Motor neuron (in vitro differentiated cells): ENCODE data around the gene SMARCA2. TPM values are rescaled to one million over a fixed set of nuclear protein-coding genes. Genes with fewer than 3 reads are reported as not detected.

Experiments
- ATAC-seq, 8 experiments: fragments of 200-7000 bp; cut with Tn5 transposase; replicated peaks in 6 of 8; 2 replicates each; pipeline ENCODE4 v1.8.0; 2021; ENCODE audit warnings: mild to moderate bottlenecking in 8 of 8, moderate library complexity in 8 of 8
- H3K27ac ChIP-seq, 2 donors: fragments of 250-450 bp; sonication (Bioruptor Pico); 2 replicates each; pipeline ENCODE4 v1.9.0; 2021; ENCODE audit warnings: antibody characterized with exemption in 2 of 2, mild to moderate bottlenecking in 2 of 2, moderate library complexity in 1 of 2
- H3K4me1 ChIP-seq, 2 donors: fragments of 250-450 bp; sonication (Bioruptor Pico); replicated peaks in 1 of 2; 2 replicates each; pipeline ENCODE4 v1.6.1; 2021; ENCODE audit warnings: antibody characterized with exemption in 2 of 2, mild to moderate bottlenecking in 2 of 2, moderate library complexity in 1 of 2
- H3K4me3 ChIP-seq, 5 donors: fragments of 250-450 bp; sonication (Bioruptor Pico); 2 replicates each; pipeline ENCODE4 v1.9.0; 2021; ENCODE audit warnings: antibody characterized with exemption in 5 of 5, mild to moderate bottlenecking in 5 of 5, moderate library complexity in 4 of 5
- WGBS, 10 experiments: fragments of 450-650 bp; shearing (Covaris generic); methylation state at CpG; one replicate each; pipeline ENCODE4 v1.0.0; 2022; 5-methylcytosine and 5-hydroxymethylcytosine counted together
- in situ Hi-C, 9 experiments: fragments of 400-800 bp; cut with MboI; loops; one replicate each; pipeline ENCODE4 v1.15.0; 2021; ENCODE audit warnings: low sequenced_read_pairs in 9 of 9, low pct_unique_long_range_greater_than_20kb in 2 of 9; ENCODE audit not compliant: unreplicated experiment in 9 of 9
- total RNA-seq, 8 experiments: library from RNA; unstranded; fragments of 300-600 nt; gene quantifications; 2 replicates each; pipeline versions ENCODE4 v1.2.3 to v1.2.4, GENCODE V29; 2022

Gene SMARCA2
- total RNA-seq, 8 experiments from 2014 or later = 16.7 to 217 (median 66.6) TPM

GRCh38 chr9:2055203-2055658 is 40.1 kb downstream of the SMARCA2 start:
- no peak overlapping the region for H3K4me3 ChIP-seq
- in situ Hi-C loops = loop anchor here in 1 of 9 experiments (25.0 kb wide), 1 partner anchor 343 kb away; no protein-coding TSS in a partner anchor
- WGBS, 10 experiments = 28 to 85% (median 77%) methylated on average over 1 to 6 of the region's 6 CpGs
- H3K4me1 ChIP-seq = peaks cover 0 to 5% of the 10 kb centered on the region in 2 donors
- no peak overlapping the region for H3K27ac ChIP-seq
- ATAC-seq = no peak

- in situ Hi-C loops = loop anchor here in 1 of 9 experiments (25.0 kb wide), 1 partner anchor 347 kb away; no protein-coding TSS in a partner anchor
- WGBS, 10 experiments = 43 to 100% (median 87%) methylated on average over 1 to 5 of the region's 5 CpGs
- ATAC-seq = no peak
- no peak overlapping the region for H3K27ac ChIP-seq
- no peak overlapping the region for H3K4me3 ChIP-seq
- peaks cover 0 to 5% of the 10 kb centered on the region in 2 donors for H3K4me1 ChIP-seq
Measured at GRCh38 chr9:2059274-2059929, 44.3 kb downstream of the SMARCA2 start.

GRCh38 chr9:2060424-2060823 is 45.3 kb downstream of the SMARCA2 start:
- H3K4me3 ChIP-seq = no peak overlapping the region
- in situ Hi-C loops = loop anchor here in 1 of 9 experiments (25.0 kb wide), 1 partner anchor 348 kb away; no protein-coding TSS in a partner anchor
- peaks cover 0 to 2% of the 10 kb centered on the region in 2 donors for H3K4me1 ChIP-seq
- no peak for ATAC-seq
- H3K27ac ChIP-seq = no peak overlapping the region
- 20 to 100% (median 91%) methylated on average over 1 to 4 of the region's 4 CpGs; no CpG with 5 or more reads in 3 of the 10 experiments for WGBS, 10 experiments

- Histone ChIP-seq H3K4me1 (no peaks in the 10 kb centered on the region), H3K4me3 (no peak overlapping the region), H3K27ac (no peak overlapping the region)
- in situ Hi-C loops = loop anchor here in 1 of 9 experiments (25.0 kb wide), 1 partner anchor 353 kb away; no protein-coding TSS in a partner anchor
- WGBS, 10 experiments = 54 to 100% (median 93%) methylated on average over 1 to 3 of the region's 3 CpGs; no CpG with 5 or more reads in 1 of the 10 experiments
- ATAC-seq = no peak
Measured at GRCh38 chr9:2065704-2066103, 50.6 kb downstream of the SMARCA2 start.

GRCh38 chr9:2066312-2067273 is 51.4 kb downstream of the SMARCA2 start:
- in situ Hi-C loops = loop anchor here in 1 of 9 experiments (25.0 kb wide), 1 partner anchor 354 kb away; no protein-coding TSS in a partner anchor
- WGBS, 10 experiments = 30 to 90% (median 81%) methylated on average over 3 to 8 of the region's 8 CpGs
- no peak overlapping the region for H3K27ac ChIP-seq
- H3K4me3 ChIP-seq = no peak overlapping the region
- ATAC-seq = peak in 3 of 8 experiments; percentile 73 to 77 (median 77)
- H3K4me1 ChIP-seq = no peaks in the 10 kb centered on the region

- in situ Hi-C loops = loop anchor here in 1 of 9 experiments (10.0 to 25.0 kb wide), 2 partner anchors 58 to 361 kb away; partner anchors contain the start of gene SMARCA2
- 25 to 93% (median 85%) methylated on average over 1 to 7 of the region's 8 CpGs for WGBS, 10 experiments
Measured at GRCh38 chr9:2072752-2073405, 57.7 kb downstream of the SMARCA2 start.

GRCh38 chr9:2082772-2083171 is 67.6 kb downstream of the SMARCA2 start:
- H3K27ac ChIP-seq = no peak overlapping the region
- WGBS, 10 experiments = 58 to 100% (median 84%) methylated on average over 2 of the region's 2 CpGs; no CpG with 5 or more reads in 1 of the 10 experiments

More at GRCh38 chr9:2072752-2073405, 57.7 kb downstream of the SMARCA2 start:
- ATAC-seq = no peak
- no peak overlapping the region for H3K4me3 ChIP-seq
- no peaks in the 10 kb centered on the region for H3K4me1 ChIP-seq
- H3K27ac ChIP-seq = no peak overlapping the region

GRCh38 chr9:2083479-2083878 is 68.3 kb downstream of the SMARCA2 start:
- WGBS, 10 experiments = 14 to 100% (median 80%) methylated on average over 1 to 6 of the region's 6 CpGs; no CpG with 5 or more reads in 2 of the 10 experiments
- H3K27ac ChIP-seq = no peak overlapping the region
- no peaks in the 10 kb centered on the region for H3K4me1 ChIP-seq
- in situ Hi-C loops = no loop called here
- peak in 1 of 8 experiments; percentile 47 for ATAC-seq
- H3K4me3 ChIP-seq = no peak overlapping the region

More at GRCh38 chr9:2082772-2083171, 67.6 kb downstream of the SMARCA2 start:
- Histone ChIP-seq H3K4me1 (no peaks in the 10 kb centered on the region), H3K4me3 (no peak overlapping the region)
- ATAC-seq = no peak
- in situ Hi-C loops = no loop called here

- no peak overlapping the region for H3K27ac ChIP-seq
- H3K4me1 ChIP-seq = no peaks in the 10 kb centered on the region
- H3K4me3 ChIP-seq = no peak overlapping the region
- ATAC-seq = peak in 3 of 8 experiments; percentile 77 to 94 (median 88)
- in situ Hi-C loops = no loop called here
- 30 to 97% (median 86%) methylated on average over 1 to 6 of the region's 6 CpGs for WGBS, 10 experiments
Measured at GRCh38 chr9:2085716-2086115, 70.6 kb downstream of the SMARCA2 start.

GRCh38 chr9:2086116-2086515 is 71.0 kb downstream of the SMARCA2 start:
- H3K4me3 ChIP-seq = no peak overlapping the region
- no peak overlapping the region for H3K27ac ChIP-seq
- ATAC-seq = no peak
- in situ Hi-C loops = no loop called here
- WGBS, 10 experiments = 0 to 100% (median 95%) methylated on average over 1 to 5 of the region's 5 CpGs
- no peaks in the 10 kb centered on the region for H3K4me1 ChIP-seq

- Histone ChIP-seq H3K27ac (no peak overlapping the region), H3K4me1 (no peaks in the 10 kb centered on the region), H3K4me3 (no peak overlapping the region)
- no peak for ATAC-seq
- in situ Hi-C loops = no loop called here
- 83 to 100% (median 100%) methylated on average over 1 to 3 of the region's 3 CpGs; no CpG with 5 or more reads in 3 of the 10 experiments for WGBS, 10 experiments
Measured at GRCh38 chr9:2086971-2087370, 71.8 kb downstream of the SMARCA2 start.
